Retinal pigment epithelial cell (primary cell): Measurements from ENCODE around the gene DEFB131B.

Experiments
- DNase-seq: peaks from one replicate; pipeline ENCODE4 v3.0.0-alpha.2; 2010; ENCODE audit warnings: low read depth
- H3K4me3 ChIP-seq: 2 replicates; pipeline ENCODE4 v1.5.1; 2011; ENCODE audit warnings: mild to moderate bottlenecking, low read length, control low read depth, moderate library complexity
- TF ChIP-seq, protein P1 (sequence below): conservative IDR thresholded peaks from 2 replicates; pipeline ENCODE4 v1.5.1; 2011; ENCODE audit warnings: low read depth, low read length, control low read depth, inconsistent platforms

Gene DEFB131B

DNA sequence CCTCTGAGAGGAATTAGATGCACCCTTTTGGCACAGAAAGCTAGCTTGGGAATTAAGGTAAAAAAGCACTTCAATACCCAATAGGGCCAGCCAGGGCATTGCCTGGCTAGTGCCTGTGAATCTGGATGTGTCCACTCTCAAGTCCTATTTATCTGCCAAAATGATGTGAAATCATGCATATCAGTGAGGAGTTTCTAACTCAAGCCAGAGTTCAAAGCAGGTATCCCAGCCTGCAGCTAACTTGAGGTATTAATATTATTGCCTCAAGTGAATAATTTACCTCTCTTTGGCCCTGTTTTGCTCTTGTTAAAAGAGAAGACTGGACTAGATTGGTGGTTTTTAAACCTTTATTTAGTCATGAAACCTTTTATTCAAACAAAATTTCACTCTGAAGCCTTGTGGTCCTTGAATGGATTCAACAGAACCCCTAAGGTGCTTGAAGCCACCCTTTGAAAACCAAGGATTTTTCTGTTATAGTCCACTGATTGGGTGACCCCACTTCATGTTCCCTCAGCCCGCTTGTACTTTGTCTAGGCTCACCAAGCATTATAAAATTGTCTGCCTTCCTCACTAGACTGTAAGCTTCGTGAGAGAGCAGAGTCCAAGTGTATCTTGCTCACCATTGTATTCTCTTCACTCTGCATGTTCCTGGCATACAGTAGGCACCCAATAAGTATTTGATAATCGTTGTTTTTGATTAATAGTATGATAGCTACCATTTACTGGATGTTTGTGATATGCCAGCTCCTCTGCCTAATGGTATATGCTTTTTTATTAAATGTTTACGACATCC, 55.1 kb downstream of the DEFB131B start:
- TF ChIP-seq, protein P1, sequence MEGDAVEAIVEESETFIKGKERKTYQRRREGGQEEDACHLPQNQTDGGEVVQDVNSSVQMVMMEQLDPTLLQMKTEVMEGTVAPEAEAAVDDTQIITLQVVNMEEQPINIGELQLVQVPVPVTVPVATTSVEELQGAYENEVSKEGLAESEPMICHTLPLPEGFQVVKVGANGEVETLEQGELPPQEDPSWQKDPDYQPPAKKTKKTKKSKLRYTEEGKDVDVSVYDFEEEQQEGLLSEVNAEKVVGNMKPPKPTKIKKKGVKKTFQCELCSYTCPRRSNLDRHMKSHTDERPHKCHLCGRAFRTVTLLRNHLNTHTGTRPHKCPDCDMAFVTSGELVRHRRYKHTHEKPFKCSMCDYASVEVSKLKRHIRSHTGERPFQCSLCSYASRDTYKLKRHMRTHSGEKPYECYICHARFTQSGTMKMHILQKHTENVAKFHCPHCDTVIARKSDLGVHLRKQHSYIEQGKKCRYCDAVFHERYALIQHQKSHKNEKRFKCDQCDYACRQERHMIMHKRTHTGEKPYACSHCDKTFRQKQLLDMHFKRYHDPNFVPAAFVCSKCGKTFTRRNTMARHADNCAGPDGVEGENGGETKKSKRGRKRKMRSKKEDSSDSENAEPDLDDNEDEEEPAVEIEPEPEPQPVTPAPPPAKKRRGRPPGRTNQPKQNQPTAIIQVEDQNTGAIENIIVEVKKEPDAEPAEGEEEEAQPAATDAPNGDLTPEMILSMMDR, result no peak
- DNase-seq, result no peak
- H3K4me3 ChIP-seq, result no peak overlapping the region
